Measurements from ENCODE around the gene FCRL3. TPM values are rescaled to one million over a fixed set of nuclear protein-coding genes. Genes with fewer than 3 reads are reported as not detected.
"Not testable (repeated sequence)": the region's sequence is repeated elsewhere in the genome, so short reads cannot be mapped to it uniquely, and the experiment has no call there.

Gene FCRL3
- polyA plus RNA-seq (2012; ENCODE audit: low read depth, missing spikeins): 0.22 TPM

DNA sequence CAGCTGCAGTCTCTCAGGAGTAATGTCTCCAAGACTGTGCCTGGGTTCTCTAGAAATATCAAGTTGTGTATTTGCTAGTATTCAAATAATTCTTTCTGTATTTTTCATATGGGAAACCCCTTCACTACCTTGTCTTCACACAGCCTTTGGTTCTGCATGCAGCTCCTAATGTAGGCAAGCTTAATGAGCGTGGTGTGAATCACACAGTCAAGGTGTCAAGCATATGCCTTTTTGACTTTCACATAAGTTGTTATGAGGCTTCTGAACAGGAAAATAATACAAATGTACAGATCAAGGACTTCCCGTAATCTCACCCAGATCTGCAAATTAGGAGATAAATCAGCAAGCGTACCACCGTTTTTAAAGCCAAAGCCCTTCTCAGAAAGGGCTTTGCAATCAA is at the start of gene FCRL3:
Gene FCRL3 (minus strand): TSS at position 38 of the 400 bp plus-strand sequence. CDS start 280 bp downstream, outside the sequence.
- DNase-seq (ENCODE audit: insufficient read length, low spot score) (no peak), FAIRE-seq (no peak)
- TF ChIP-seq POU2F2 (IDR thresholded peaks at IDR 0.05; ENCODE audit: low read depth, low read length) (no peak), POLR2A (IDR thresholded peaks at IDR 0.05; ENCODE audit: low read depth, low read length) (no peak), TAF1 (IDR thresholded peaks at IDR 0.05; ENCODE audit: low read depth, low read length) (no peak), POLR2AphosphoS5 (IDR thresholded peaks at IDR 0.05; ENCODE audit: low read depth, low read length) (no peak), SPI1 (IDR thresholded peaks at IDR 0.05; ENCODE audit: low read depth, low read length) (no peak), PAX5 (IDR thresholded peaks at IDR 0.05; ENCODE audit: insufficient read depth, low read length, severe bottlenecking) (no peak)

GRCh38 chr1:157748262-157748817 is 47.8 kb upstream of the FCRL3 start:
- no peak for FAIRE-seq
- TF ChIP-seq POU2F2 (IDR thresholded peaks at IDR 0.05; ENCODE audit: low read depth, low read length) (no peak), PAX5 (IDR thresholded peaks at IDR 0.05; ENCODE audit: insufficient read depth, low read length, severe bottlenecking) (no peak), TAF1 (IDR thresholded peaks at IDR 0.05; ENCODE audit: low read depth, low read length) (no peak), POLR2AphosphoS5 (IDR thresholded peaks at IDR 0.05; ENCODE audit: low read depth, low read length) (no peak), POLR2A (IDR thresholded peaks at IDR 0.05; ENCODE audit: low read depth, low read length) (no peak), SPI1 (IDR thresholded peaks at IDR 0.05; ENCODE audit: low read depth, low read length) (no peak)

DNA sequence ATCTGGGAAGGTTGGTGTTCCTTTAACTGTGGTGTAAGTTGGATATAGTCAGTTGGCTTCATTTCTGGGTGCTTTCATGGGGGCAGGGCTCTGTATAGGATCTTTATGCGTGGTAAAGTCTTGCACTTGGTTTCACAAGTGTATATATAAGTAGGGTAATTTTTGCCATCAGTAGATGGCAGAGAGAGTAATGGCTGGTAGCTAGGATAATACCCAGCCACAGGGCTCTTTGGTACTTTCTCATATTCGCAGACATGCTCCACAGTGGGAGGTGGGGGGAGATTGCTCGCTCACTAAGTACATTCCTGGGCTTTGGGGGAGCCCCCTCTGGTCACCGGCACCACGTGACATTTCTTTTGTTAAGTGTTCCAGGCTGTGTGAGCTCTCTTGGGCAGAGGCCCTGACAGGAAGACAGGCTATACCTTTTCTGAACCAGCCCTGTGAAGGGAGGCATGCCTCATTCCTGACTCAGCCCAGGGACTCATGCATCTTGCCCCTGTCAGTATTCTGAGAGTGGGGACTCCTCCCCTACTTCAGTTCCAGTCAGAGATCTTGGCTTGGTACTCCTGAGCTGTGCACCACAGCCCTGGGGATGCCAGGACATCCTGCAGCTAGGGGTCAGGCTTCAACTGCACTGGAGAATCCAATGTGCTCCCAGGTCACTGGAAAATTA is 38.8 kb upstream of the FCRL3 start:
- TF ChIP-seq SPI1 (IDR thresholded peaks at IDR 0.05; ENCODE audit: low read depth, low read length) (no peak), POLR2A (IDR thresholded peaks at IDR 0.05; ENCODE audit: low read depth, low read length) (no peak), POLR2AphosphoS5 (IDR thresholded peaks at IDR 0.05; ENCODE audit: low read depth, low read length) (no peak), TAF1 (IDR thresholded peaks at IDR 0.05; ENCODE audit: low read depth, low read length) (no peak), PAX5 (IDR thresholded peaks at IDR 0.05; ENCODE audit: insufficient read depth, low read length, severe bottlenecking) (no peak), POU2F2 (IDR thresholded peaks at IDR 0.05; ENCODE audit: low read depth, low read length) (no peak)
- FAIRE-seq (no peak), DNase-seq (ENCODE audit: insufficient read length, low spot score) (no peak)

More at GRCh38 chr1:157748262-157748817, 47.8 kb upstream of the FCRL3 start:
- DNase-seq (ENCODE audit: insufficient read length, low spot score): no peak

GRCh38 chr1:157735991-157736390 is 35.4 kb upstream of the FCRL3 start:
- not testable (repeated sequence) for FAIRE-seq; DNase-seq (ENCODE audit: insufficient read length, low spot score)

- FAIRE-seq (no peak), DNase-seq (ENCODE audit: insufficient read length, low spot score) (no peak)
- TF ChIP-seq POLR2AphosphoS5 (IDR thresholded peaks at IDR 0.05; ENCODE audit: low read depth, low read length): no peak
- no peak for TF ChIP-seq SPI1 (IDR thresholded peaks at IDR 0.05; ENCODE audit: low read depth, low read length)
- TF ChIP-seq POU2F2 (IDR thresholded peaks at IDR 0.05; ENCODE audit: low read depth, low read length): no peak
- TF ChIP-seq TAF1 (IDR thresholded peaks at IDR 0.05; ENCODE audit: low read depth, low read length): no peak
- no peak for TF ChIP-seq POLR2A (IDR thresholded peaks at IDR 0.05; ENCODE audit: low read depth, low read length)
- no peak for TF ChIP-seq PAX5 (IDR thresholded peaks at IDR 0.05; ENCODE audit: insufficient read depth, low read length, severe bottlenecking)
Measured at GRCh38 chr1:157734321-157734720, 33.8 kb upstream of the FCRL3 start.

GRCh38 chr1:157732755-157733154 is 32.2 kb upstream of the FCRL3 start:
- FAIRE-seq: no peak
- no peak for DNase-seq (ENCODE audit: insufficient read length, low spot score)
- no peak for TF ChIP-seq POLR2AphosphoS5 (IDR thresholded peaks at IDR 0.05; ENCODE audit: low read depth, low read length)
- no peak for TF ChIP-seq POU2F2 (IDR thresholded peaks at IDR 0.05; ENCODE audit: low read depth, low read length)
- TF ChIP-seq POLR2A (IDR thresholded peaks at IDR 0.05; ENCODE audit: low read depth, low read length): no peak
- no peak for TF ChIP-seq TAF1 (IDR thresholded peaks at IDR 0.05; ENCODE audit: low read depth, low read length)
- TF ChIP-seq SPI1 (IDR thresholded peaks at IDR 0.05; ENCODE audit: low read depth, low read length): no peak
- no peak for TF ChIP-seq PAX5 (IDR thresholded peaks at IDR 0.05; ENCODE audit: insufficient read depth, low read length, severe bottlenecking)

DNA sequence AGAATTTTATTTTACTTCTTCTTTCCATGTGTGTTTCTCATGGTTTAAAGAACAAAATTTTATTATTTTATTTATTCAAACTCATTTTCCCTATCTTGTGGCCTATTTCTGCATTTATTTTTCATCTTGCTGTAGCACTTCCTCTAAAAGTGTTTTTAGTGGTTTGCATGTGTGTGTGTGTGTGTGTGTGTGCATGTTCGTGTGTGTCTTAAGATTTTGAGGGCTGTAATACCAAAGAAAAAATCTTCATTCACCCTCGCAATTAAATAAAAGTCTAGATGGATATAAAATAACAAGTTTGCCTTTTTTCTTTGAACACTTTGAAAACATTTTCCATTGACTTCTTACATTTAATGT is 24.6 kb upstream of the FCRL3 start:
- FAIRE-seq (no peak), DNase-seq (ENCODE audit: insufficient read length, low spot score) (no peak)
- TF ChIP-seq SPI1 (IDR thresholded peaks at IDR 0.05; ENCODE audit: low read depth, low read length) (peak; percentile 56; the same call in 1 of the 2 replicates), PAX5 (IDR thresholded peaks at IDR 0.05; ENCODE audit: insufficient read depth, low read length, severe bottlenecking) (no peak)

GRCh38 chr1:157724537-157725220 is 24.1 kb upstream of the FCRL3 start:
- no peak for FAIRE-seq
- DNase-seq (ENCODE audit: insufficient read length, low spot score): no peak
- TF ChIP-seq PAX5 (IDR thresholded peaks at IDR 0.05; ENCODE audit: insufficient read depth, low read length, severe bottlenecking) (no peak), SPI1 (IDR thresholded peaks at IDR 0.05; ENCODE audit: low read depth, low read length) (no peak), POU2F2 (IDR thresholded peaks at IDR 0.05; ENCODE audit: low read depth, low read length) (no peak), POLR2AphosphoS5 (IDR thresholded peaks at IDR 0.05; ENCODE audit: low read depth, low read length) (no peak), POLR2A (IDR thresholded peaks at IDR 0.05; ENCODE audit: low read depth, low read length) (no peak), TAF1 (IDR thresholded peaks at IDR 0.05; ENCODE audit: low read depth, low read length) (no peak)

GRCh38 chr1:157723157-157723556 is 22.6 kb upstream of the FCRL3 start:
- no peak for TF ChIP-seq POLR2A (IDR thresholded peaks at IDR 0.05; ENCODE audit: low read depth, low read length)
- no peak for TF ChIP-seq PAX5 (IDR thresholded peaks at IDR 0.05; ENCODE audit: insufficient read depth, low read length, severe bottlenecking)
- TF ChIP-seq SPI1 (IDR thresholded peaks at IDR 0.05; ENCODE audit: low read depth, low read length): no peak
- TF ChIP-seq POLR2AphosphoS5 (IDR thresholded peaks at IDR 0.05; ENCODE audit: low read depth, low read length): no peak
- no peak for FAIRE-seq
- DNase-seq (ENCODE audit: insufficient read length, low spot score): no peak

- TF ChIP-seq TAF1 (IDR thresholded peaks at IDR 0.05; ENCODE audit: low read depth, low read length) (no peak), POU2F2 (IDR thresholded peaks at IDR 0.05; ENCODE audit: low read depth, low read length) (no peak), POLR2AphosphoS5 (IDR thresholded peaks at IDR 0.05; ENCODE audit: low read depth, low read length) (no peak), SPI1 (IDR thresholded peaks at IDR 0.05; ENCODE audit: low read depth, low read length) (no peak), PAX5 (IDR thresholded peaks at IDR 0.05; ENCODE audit: insufficient read depth, low read length, severe bottlenecking) (no peak), POLR2A (IDR thresholded peaks at IDR 0.05; ENCODE audit: low read depth, low read length) (no peak)
- DNase-seq (ENCODE audit: insufficient read length, low spot score) (no peak), FAIRE-seq (no peak)
Measured at GRCh38 chr1:157721985-157722384, 21.4 kb upstream of the FCRL3 start.

Measured in GM12891 (cell line).